ENCODE data around the gene ETV1. TPM values are rescaled to one million over a fixed set of nuclear protein-coding genes. Genes with fewer than 3 reads are reported as not detected.

The ETV1 gene
- total RNA-seq, 4 donors from 2014 or later: 1.6 to 5.1 (median 2.0) TPM

- Histone ChIP-seq H3K27me3 (no peaks in the 10 kb centered on the region), H3K27ac (no peak overlapping the region), H3K4me3 (no peak overlapping the region), H3K9me3 (no peaks in the 10 kb centered on the region), H3K36me3 (no peaks in the 10 kb centered on the region), H3K4me1 (no peaks in the 10 kb centered on the region)
- DNase-seq: no peak
- no peak for TF ChIP-seq CTCF (IDR thresholded peaks at IDR 0.05)
- TF ChIP-seq POLR2A (IDR thresholded peaks at IDR 0.05): no peak
Observed at GRCh38 chr7:13904689-13905088, 84.8 kb downstream of the ETV1 start.

GRCh38 chr7:13904007-13904406, 85.5 kb downstream of the ETV1 start:
- no peak for DNase-seq
- no peak overlapping the region for H3K27ac ChIP-seq
- TF ChIP-seq POLR2A (IDR thresholded peaks at IDR 0.05) (no peak), CTCF (IDR thresholded peaks at IDR 0.05) (no peak)
- no peaks in the 10 kb centered on the region for H3K27me3 ChIP-seq
- no peaks in the 10 kb centered on the region for H3K36me3 ChIP-seq
- H3K4me1 ChIP-seq: no peaks in the 10 kb centered on the region
- H3K4me3 ChIP-seq: no peak overlapping the region
- H3K9me3 ChIP-seq: no peaks in the 10 kb centered on the region

GRCh38 chr7:13901577-13901976, 87.9 kb downstream of the ETV1 start:
- no peak for DNase-seq
- H3K4me1 ChIP-seq: no peaks in the 10 kb centered on the region
- H3K4me3 ChIP-seq: no peak overlapping the region
- no peak overlapping the region for H3K27ac ChIP-seq
- TF ChIP-seq CTCF (IDR thresholded peaks at IDR 0.05): no peak
- TF ChIP-seq POLR2A (IDR thresholded peaks at IDR 0.05): no peak
- H3K36me3 ChIP-seq: no peaks in the 10 kb centered on the region
- H3K9me3 ChIP-seq: no peaks in the 10 kb centered on the region
- H3K27me3 ChIP-seq: no peaks in the 10 kb centered on the region

GRCh38 chr7:13898957-13899670, 90.4 kb downstream of the ETV1 start:
- TF ChIP-seq POLR2A (IDR thresholded peaks at IDR 0.05) (no peak), CTCF (IDR thresholded peaks at IDR 0.05) (no peak)
- no peaks in the 10 kb centered on the region for H3K4me1 ChIP-seq
- H3K4me3 ChIP-seq: no peak overlapping the region
- H3K27ac ChIP-seq: no peak overlapping the region
- DNase-seq: no peak
- H3K27me3 ChIP-seq: no peaks in the 10 kb centered on the region
- H3K9me3 ChIP-seq: no peaks in the 10 kb centered on the region
- H3K36me3 ChIP-seq: no peaks in the 10 kb centered on the region

- no peak overlapping the region for H3K4me3 ChIP-seq
- H3K36me3 ChIP-seq: no peaks in the 10 kb centered on the region
- H3K27ac ChIP-seq: no peak overlapping the region
- no peaks in the 10 kb centered on the region for H3K9me3 ChIP-seq
- no peaks in the 10 kb centered on the region for H3K27me3 ChIP-seq
- TF ChIP-seq CTCF (IDR thresholded peaks at IDR 0.05) (no peak), POLR2A (IDR thresholded peaks at IDR 0.05) (no peak)
- DNase-seq: no peak
- H3K4me1 ChIP-seq: no peaks in the 10 kb centered on the region
Observed at GRCh38 chr7:13897819-13898218, 91.6 kb downstream of the ETV1 start.

- no peaks in the 10 kb centered on the region for H3K9me3 ChIP-seq
- TF ChIP-seq CTCF (IDR thresholded peaks at IDR 0.05) (peak in 3 of 6 experiments; percentile 26 to 51 (median 37)), POLR2A (IDR thresholded peaks at IDR 0.05) (no peak)
- H3K4me3 ChIP-seq: no peak overlapping the region
- H3K36me3 ChIP-seq: no peaks in the 10 kb centered on the region
- H3K27me3 ChIP-seq: no peaks in the 10 kb centered on the region
- no peak for DNase-seq
- no peak overlapping the region for H3K27ac ChIP-seq
- H3K4me1 ChIP-seq: no peaks in the 10 kb centered on the region
Observed at GRCh38 chr7:13894954-13895353, 94.5 kb downstream of the ETV1 start.
